Renal pelvis (tissue), 4 donors: ENCODE data around the gene RPL3. TPM values are rescaled to one million over a fixed set of nuclear protein-coding genes. Genes with fewer than 3 reads are reported as not detected.

Experiments
- DNase-seq: peaks from one replicate; pipeline ENCODE4 v3.0.0-alpha.2; 2013
- polyA plus RNA-seq, 3 donors: library from polyadenylated mRNA; unstranded; fragments of 120-200 nt; gene quantifications; one replicate each; pipeline ENCODE4 v1.2.1, GENCODE V29; 2013; ENCODE audit not compliant: insufficient read length in 3 of 3

Gene RPL3
- polyA plus RNA-seq, 3 donors = 2,781 to 3,416 (median 3,386) TPM

DNA sequence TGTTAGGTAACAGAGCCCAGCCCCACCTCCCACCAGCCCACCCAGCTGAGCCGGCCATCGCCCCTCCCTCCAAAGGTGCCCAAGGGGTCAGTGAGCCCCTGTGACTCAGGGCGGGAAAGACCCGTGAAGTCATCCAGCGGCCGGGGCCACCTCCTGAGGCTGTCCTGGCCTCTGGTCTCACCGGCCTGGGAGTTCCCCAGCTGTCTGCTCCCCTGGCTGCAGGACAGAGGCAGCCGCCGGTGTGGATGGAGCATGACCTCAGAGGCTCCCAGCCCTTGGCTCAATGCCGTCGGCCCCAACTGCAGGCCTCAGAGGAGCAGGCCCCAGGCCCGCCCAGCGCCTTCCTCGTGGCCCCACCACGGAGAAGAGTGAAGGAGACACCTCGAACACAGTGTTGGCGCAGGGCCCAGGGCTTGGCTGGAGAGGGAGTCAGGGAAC lies 28.7 kb downstream of the RPL3 start:
- DNase-seq = no peak

DNA sequence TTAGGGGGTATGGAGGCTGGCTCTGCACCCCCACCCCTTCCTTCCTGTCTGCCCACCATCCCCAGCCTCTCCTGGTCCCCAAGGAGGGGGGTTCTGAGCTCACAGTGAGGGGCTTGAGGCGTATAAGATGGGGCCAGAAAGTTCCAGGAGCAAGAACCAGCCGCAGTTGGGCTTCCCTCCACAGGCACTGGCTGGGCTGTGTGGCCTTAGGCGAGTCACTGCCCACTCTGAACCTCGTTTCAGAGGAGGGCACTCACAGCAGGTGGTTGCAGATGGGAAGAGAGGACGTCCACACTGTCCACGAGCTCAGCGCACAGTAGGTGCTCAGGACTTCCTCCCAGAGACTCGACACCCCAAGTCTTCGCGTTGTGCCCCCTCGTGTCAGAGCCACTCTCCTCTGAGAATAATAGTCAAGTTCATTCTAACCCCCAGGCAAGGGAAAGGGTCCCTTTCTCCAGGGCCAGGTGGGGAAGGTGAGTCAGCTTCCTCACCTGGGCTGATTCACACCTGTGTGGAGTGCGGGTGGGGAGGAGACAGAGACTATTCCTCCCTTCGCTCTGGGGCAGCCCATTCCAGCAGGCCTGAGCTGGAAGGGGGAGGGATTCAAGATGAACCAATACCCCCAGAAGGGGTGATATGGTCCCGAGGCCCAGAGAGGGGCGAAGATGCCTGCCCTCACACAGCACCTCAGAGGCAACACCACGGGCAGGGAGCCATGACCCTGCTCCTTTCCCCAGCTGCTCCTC lies 29.3 kb downstream of the RPL3 start:
- no peak for DNase-seq

DNA sequence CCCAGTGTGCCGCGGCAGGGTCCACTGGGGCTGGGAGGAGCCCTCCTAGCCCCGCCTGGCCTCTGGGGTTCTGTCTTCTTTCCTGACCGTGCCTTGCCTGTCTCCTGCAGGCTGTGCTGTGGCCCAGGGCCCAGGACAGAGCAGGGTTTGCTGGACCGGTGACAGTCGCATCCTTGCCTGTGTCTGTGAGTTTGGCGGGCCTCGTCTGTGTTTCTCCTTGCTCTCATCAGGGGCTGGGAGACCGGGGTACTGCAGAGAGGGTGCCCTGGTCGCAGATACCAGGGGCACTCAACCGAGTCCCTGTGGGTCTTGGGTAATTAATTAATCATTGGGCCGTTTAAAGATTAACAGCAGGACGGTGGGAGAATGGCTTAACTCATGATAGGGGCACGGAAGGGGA lies 29.9 kb downstream of the RPL3 start:
- no peak for DNase-seq

DNA sequence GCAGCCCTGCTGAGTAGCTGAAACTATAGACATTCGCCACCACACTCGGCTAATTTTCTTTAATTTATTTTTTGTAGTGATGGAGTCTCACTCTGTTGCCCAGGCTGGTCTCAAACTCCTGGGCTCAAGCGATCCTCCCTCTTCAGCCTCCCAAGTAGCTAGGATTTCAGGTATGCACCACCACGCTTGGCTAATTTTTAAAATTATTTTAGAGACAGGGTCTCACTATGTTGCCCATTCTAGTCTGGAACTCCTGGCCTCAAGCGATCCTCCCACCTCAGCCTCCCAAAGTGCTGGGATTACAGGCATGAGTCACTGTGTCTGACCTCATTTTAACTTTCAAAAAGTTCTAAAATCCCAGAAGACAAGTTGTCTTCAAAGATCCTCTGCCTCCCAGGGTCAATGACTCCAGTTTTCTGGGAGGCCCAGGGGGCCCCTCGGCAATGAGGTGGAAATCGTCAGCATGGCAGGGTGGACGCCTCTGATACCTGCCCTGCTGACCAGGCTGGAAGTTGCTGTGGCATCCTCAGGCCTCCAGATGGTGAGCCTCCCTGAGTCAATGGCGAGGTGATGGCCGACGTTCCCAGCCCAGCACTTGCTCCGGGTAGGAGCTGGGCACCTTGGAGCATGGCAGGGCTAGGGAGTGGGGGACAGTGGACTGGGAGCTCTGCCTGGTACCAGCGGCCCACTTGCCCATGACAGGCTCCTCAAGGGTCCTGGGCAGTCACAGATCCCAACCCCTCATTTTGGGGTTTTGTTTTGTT lies 31.1 kb downstream of the RPL3 start:
- no peak for DNase-seq

DNA sequence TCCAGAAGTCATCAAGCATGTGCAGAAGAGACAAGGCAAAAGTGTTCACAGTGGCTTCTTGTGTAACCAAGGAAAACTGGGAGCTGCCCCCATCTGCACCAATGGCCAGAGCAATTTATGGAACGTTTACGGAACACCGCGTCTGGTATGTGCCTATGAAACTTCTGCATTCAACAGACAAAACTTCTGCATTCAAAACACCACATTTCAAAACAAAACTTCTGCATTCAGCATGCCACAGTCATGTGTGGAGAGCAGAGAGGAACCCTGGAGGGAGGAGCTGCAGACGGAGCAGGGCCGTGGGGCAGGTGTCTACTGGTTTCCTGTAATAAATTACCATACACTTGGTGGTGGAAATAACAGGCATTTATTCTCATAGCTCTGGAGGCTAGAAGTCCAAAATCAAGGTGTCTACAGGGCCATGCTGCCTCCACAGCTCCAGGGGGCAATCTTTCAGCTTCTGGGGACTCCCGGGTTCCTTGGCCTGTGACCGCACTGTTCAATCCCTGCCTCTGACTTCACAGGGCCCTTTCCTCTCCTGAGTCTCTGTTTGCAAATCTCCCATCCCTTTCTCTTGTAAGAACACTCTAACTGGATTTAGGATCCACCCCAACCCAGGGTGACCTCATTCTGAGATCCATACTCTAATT lies 32.2 kb downstream of the RPL3 start:
- no peak for DNase-seq

DNA sequence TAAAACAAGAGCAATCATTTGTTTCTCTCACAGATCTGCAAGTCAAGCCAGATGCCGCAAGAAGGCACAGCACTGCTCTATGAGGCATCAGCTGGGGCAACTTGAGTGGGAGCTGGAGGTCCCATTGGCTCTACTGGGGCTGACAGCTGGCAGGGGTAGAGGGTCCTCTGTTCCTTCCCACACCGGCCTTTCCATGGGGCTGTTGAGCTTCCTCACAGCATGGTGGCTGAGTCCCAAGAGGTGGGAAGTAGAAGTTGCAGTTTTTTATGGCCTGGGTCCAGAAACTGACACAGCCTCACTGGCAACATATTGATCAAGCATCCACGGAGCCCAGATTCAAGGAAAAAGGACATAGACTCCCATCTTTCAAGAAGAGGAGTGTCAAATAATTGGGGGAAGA lies 34.4 kb downstream of the RPL3 start:
- no peak for DNase-seq

DNA sequence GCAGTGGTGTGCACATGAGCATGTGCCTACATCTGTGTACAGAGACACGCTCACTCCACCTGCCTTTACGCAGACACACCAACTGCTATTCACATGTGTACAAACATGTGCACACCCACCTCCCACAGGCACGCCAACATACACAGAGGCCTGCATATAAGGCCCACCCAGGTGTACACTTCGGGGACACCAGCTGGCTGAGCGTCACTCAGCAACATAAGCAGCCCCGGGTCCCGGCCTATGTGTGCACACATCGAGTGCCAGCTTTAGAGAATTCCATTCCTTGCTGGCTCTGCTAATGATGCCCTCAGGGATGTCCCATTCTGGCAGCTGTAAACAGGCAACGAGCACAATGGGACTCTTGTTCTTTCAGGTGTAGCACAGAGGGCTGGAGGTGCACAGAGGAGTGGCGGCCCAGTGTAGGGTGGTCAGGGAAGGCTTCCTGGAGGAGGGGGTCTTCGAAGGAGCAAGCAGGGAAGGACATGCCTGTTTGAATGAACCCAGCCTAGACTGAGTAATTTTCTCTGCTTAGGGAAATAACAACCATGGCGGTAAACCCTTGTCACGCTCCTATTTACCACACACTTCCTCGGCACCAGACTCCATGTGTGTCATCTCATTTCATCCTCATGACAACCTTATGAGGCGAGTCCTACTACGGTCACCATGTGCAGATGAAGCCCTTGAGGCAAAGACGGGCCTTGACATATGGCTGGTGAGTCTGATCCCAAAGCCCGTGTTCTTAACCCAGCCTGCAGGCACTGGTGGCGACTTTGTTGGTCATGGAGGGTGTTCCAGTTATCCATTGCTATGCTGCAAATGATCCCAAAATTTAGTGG lies 35.1 kb downstream of the RPL3 start:
- no peak for DNase-seq

DNA sequence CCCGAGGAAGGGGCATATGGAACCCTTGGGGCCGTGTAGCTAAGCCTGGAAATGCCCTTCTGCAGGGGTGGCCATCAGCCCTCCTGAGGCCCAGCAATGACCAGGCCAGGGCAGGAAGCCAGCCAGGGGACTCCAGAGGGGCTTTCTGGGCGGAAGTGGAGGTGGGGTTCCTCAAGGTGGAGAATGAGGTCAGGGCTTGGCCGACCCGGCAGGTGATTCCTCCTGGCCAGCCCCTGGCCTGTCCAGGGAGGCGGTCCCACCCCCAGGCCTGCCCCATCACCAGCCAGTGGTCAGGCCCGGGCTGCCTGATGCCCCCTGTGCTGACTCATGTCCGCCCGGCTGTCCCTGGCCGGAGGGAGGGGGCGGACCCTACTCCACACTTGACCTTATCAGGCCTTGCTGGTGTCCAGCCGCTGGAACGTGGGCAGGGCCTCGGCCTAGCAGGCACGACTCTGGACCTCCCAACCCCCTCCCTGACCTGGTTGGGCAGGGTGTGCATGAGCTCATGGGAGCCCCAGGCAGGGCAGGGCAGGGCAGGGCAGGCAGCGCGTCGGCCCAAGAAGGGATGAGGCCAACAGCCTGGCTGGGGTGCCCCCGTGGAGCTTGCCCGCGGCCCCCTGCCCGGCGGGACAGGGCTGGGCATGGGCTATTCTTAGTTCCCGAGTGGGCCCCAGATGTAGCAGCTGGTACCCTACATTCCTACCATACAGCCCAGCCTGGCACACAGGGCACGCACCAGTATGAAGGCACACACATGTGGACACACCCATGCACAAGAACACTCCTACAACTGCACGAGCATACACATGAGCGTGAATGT lies 35.9 kb downstream of the RPL3 start:
- no peak for DNase-seq

DNA sequence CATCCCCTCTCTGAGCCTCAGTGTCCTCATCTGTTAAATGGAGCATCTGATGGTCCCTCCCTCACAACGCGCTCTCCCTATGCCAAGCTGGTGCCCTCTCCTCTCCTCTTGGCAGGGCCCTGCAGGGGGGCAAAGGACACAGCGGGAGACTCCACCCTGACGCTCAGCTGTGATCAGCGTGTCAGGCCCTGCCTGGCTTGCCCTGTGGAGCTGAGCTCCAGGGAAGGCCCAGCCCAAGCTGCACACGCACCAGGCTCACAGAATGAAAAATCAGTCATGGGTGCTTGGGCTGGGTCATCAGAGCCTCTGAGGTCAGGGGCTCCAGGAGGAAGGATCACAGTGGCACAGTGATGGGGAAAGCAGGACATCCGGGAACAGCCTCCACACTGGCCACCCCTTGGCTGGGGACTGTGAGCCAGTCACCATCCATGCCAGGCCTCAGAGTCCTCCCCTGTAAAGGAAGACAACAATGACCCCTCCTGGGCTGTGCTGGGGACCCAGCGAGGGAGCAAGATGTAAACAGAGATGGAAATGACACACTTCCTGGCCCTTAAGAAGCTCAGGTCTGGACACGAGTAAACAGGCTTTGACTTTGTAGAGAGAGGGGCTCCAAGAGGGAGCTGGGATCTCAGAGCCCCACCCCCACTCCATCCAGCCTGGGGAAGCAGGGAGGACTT lies 36.6 kb downstream of the RPL3 start:
- no peak for DNase-seq

DNA sequence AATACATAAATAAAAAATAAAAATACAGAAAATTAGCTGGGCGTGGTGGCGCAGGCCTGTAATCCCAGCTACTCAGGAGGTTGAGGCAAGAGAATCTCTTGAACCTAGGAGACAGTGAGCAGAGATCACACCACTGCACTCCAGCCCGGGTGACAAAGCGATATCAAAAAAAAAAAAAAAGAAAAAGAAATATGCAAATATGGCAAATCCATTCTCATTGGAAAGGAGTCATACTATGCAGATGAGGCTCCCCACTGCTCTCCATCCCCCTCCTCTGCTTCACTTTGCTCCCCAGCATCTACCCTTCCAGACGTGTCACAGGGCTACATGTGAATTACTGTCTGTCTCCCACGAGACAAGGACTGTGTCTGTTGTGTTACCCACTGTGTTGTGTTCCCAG lies 38.3 kb downstream of the RPL3 start:
- no peak for DNase-seq

DNA sequence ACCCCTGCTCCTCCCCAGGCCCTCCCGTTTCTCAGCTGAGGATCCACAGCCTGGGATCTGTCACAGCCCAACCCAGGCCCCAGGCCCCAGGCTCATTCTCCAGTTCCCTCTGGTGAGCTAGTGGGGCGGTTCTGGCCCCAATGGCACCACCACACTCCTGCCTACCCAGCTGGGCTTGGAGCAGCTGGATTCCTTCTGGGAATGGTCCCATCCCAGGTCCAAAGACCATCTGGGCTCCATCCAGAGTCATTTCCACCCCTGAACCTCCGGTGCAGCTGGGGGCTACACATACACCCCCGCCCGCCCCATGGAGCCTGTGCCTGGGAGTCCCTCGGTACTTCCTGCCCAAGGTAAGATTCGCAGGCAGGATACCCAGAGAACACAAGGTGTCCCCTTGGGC lies 39.2 kb downstream of the RPL3 start:
- no peak for DNase-seq

DNA sequence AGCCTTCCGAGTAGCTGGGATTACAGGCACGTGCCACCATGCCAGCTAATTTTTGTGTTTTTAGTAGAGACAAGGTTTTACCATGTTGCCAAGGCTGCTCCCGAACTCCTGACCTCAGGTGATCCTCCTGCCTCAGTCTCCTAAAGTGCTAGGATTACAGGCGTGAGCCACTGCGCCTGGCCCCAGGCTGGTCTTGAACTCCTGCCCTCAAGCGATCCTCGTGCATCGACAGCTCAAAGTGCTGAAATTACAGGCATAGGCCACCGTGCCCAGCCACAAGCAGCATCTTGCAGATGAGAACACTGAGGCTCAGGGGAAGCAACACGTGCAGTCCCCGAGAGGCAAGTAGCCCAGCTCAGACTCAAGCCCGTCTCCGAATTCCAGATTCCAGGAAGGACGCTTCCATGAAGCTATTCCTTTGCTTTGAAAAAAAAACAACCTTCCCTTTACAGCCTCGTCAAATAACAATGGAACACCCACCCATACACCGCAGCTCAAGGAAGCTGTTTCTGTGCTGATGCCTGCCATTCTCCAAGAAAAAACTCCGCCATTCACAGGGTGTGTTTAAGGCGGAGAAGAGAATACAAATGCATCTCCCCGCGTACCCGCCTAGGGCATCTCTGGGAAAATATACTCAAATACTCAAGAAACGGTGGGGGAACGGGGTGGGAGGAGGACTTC lies 40.1 kb downstream of the RPL3 start:
- DNase-seq = no peak

DNA sequence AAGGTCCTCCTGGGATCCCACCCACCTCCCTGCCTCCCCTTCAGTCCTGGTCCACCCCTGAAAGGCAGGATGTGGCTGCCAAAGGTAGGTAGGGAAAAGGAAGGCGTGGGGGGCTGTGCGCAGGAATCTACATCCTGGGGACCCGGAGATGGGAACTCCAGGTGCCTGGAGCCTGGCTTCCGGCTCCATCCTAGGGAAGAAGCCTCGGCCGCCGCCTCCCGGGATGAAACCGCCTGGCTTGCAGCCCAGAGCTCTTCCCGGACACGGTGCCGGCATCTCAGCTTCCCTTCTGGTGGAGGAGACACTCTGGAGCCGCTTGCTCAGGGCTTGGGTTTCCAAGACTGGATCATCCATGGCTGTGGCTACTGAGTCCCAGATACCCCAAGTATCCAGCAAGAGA lies 41.4 kb downstream of the RPL3 start:
- no peak for DNase-seq

DNA sequence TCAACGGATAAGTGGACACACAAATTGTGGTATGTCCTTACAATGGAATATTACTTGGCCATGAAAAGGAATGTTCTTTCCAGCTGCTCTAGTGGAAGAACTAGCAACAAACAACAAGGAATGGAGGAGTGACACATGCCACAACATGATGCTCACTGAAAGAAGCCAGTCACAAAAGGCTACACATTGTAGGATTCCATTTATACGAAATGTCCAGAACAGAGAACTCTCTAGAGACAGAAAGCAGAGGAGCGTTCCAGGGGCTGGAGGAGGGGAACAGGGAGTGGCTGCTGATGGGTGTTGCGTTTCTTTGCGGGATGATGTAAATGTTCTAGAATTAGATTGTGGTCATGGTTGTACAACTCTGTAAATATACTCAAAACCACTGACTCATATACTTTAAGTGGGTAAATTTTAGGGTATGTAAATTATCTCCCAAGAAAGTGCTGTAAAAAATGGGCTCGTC lies 42.2 kb downstream of the RPL3 start:
- DNase-seq = no peak

DNA sequence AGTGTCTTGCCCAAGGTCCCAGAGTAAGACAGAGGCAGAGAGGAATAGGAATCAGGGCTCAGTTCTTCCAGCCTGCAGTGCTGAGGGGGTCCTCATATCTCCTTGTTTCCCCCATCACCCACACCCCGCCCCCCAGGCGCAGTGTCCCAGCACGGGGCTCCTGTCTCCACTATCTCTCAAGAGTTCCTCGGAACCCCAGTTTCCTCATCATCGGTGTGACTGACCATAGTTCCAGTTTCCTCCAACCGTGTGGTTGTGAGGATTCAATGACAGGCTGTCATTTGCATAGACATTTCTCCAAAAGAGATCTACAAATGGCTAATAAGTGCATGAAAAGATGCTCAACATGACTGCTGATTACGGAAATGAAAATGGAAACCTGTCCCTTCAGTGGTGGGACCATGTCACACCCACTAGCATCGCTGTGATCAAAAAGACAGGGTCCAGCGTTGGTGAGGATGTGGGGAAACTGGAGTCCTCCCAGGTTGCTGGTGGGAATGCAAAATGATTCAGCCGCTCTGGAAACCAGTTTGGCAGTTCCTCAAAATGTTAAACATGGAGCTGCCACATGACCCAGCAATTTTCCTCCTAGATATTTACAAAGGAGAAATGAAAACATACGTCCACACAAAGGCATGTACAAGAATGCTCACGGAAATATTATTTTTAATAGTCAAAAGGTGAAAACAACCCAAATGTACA lies 42.8 kb downstream of the RPL3 start:
- no peak for DNase-seq

DNA sequence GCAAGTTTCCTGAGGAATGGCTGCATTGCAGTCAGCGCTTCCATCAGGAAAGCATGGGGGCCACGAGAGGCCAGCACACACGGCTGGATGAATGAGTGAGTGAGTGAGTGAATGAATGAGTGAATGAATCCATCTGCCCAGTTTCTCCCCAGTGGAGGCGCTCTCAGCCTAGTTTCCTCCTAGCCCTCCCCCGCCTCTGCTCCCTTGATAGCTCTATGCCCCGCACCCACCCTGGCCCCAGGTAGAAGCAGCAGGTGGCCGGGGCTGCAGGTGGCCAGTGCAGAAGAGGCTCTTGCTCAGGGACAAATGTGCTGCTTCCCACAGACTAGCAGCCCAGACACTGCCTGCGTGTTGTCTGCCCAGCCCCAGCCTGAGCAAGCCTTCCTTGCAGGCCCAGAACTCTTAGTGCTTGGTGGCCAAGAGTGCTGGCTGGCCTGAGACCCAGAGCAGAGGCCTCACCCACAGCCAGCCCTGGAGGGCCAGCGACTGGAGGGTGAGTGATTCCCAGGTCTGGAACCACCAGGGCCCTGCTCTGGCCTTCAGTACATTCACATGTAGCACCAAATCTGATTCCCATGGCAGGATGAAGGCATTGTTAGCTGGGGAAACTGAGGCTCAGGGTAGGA lies 43.5 kb downstream of the RPL3 start:
- DNase-seq = no peak

DNA sequence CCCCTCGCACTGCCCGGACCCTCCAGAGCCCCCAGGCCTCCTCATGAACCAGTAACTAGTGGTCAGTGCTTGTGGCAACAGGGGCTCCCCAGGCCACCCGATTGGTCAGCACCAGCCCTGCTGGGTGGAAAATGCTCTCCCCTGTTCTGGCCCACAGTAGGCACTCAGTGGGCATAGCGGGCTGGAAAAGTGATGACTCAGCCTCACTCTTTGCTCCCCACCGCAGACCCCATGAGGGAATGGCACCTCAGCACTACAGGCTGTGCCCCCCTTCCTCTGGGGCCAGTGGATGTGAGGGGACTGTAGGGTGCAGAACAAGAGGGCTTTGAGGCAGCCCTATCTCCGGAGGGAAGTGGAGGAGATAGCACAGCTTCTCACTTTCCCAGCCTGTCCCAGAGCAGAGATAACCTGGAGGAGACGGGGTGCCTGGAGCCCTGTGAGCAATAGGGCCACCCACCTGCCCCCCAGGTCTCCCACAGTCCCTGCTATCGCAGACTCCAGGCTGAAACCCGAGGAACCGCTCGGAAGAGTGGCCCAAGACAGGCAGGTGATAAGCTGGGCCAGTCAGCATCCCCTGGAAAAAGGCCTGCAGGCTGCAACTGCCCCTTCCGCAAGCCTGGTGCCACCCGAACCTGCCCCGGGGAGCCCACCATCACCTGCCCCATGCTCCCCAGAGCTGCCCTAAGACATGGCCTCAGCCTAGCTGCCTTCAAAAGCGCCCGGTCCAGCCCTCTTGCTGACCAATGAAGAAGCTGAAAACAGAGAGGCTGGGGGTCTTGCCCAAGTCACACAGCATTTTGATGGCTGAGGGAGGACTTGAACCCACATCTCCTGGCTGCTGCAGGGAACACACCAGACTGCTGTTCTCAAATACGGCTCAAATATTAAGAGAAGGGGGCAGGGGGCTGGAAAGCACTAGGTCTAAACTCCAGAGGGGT lies 45.2 kb downstream of the RPL3 start:
- DNase-seq = no peak

DNA sequence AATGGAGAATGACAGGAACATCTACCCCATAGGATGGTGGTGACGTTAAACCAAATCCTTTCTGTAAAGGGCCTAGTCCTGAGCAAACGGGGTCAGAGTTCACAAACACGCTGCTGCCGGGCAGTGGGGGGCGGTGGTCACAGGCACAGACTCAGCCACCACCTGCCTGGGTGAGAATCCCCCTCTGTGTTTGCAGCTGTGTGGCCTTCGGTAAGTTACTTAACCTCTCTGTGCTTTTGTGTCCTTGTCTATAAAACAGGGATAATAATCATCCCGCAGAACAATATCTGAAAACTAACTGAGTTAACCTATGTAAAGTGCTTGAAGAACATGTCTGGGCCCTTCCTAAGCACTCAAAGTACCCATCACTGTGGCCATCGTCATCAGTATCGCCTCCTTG lies 48.6 kb downstream of the RPL3 start:
- DNase-seq = no peak
